Measurements from ENCODE around the gene SELL. TPM values are rescaled to one million over a fixed set of nuclear protein-coding genes. Genes with fewer than 3 reads are reported as not detected.

The SELL gene
- total RNA-seq, 1 experiment from 2014 or later = not detected

GRCh38 chr1:169750041-169750440 lies 38.6 kb upstream of the SELL start:
- ChIA-PET POLR2A (ENCODE audit: low non-redundant PET) (no interaction called here), CTCF (no interaction called here)
- DNase-seq (ENCODE audit: low spot score) = no peak

GRCh38 chr1:169746550-169746949 lies 35.1 kb upstream of the SELL start:
- intact Hi-C loops (cut with micrococcal nuclease; ENCODE audit: unreplicated experiment) = no loop called here
- no TSS peak for BruUV-seq (replicated peaks)
- peaks cover 3% of the 10 kb centered on the region for H3K4me1 ChIP-seq (ENCODE audit: insufficient read depth, low read length, poor library complexity, severe bottlenecking)
- no peak overlapping the region for H3K4me3 ChIP-seq (ENCODE audit: low read depth, low read length, poor library complexity, severe bottlenecking)
- no peaks in the 10 kb centered on the region for H3K36me3 ChIP-seq (ENCODE audit: insufficient read depth, low read length, poor library complexity, severe bottlenecking)
- DNase-seq (ENCODE audit: low spot score) = peak; percentile 24
- ChIA-PET POLR2A (ENCODE audit: low non-redundant PET) (no interaction called here), CTCF (no interaction called here)
- no peaks in the 10 kb centered on the region for H3K9me3 ChIP-seq (ENCODE audit: low read depth, low read length, poor library complexity, severe bottlenecking)
- TF ChIP-seq, protein P1, sequence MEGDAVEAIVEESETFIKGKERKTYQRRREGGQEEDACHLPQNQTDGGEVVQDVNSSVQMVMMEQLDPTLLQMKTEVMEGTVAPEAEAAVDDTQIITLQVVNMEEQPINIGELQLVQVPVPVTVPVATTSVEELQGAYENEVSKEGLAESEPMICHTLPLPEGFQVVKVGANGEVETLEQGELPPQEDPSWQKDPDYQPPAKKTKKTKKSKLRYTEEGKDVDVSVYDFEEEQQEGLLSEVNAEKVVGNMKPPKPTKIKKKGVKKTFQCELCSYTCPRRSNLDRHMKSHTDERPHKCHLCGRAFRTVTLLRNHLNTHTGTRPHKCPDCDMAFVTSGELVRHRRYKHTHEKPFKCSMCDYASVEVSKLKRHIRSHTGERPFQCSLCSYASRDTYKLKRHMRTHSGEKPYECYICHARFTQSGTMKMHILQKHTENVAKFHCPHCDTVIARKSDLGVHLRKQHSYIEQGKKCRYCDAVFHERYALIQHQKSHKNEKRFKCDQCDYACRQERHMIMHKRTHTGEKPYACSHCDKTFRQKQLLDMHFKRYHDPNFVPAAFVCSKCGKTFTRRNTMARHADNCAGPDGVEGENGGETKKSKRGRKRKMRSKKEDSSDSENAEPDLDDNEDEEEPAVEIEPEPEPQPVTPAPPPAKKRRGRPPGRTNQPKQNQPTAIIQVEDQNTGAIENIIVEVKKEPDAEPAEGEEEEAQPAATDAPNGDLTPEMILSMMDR (conservative IDR thresholded peaks at IDR 0.05; ENCODE audit: low read depth, low read length) = no peak
- TF ChIP-seq EZH2 (IDR thresholded peaks at IDR 0.05; ENCODE audit: borderline replicate concordance, low read depth, low read length, poor library complexity, severe bottlenecking) = no peak
- no peak overlapping the region for H3K27ac ChIP-seq (ENCODE audit: low read depth, low read length, poor library complexity, severe bottlenecking)
- H3K27me3 ChIP-seq (replicated peaks; ENCODE audit: insufficient read depth, low read depth, low read length, poor library complexity) = no peaks in the 10 kb centered on the region

More at GRCh38 chr1:169750041-169750440, 38.6 kb upstream of the SELL start:
- Histone ChIP-seq H3K9me3 (ENCODE audit: low read depth, low read length, poor library complexity, severe bottlenecking) (no peaks in the 10 kb centered on the region), H3K4me1 (ENCODE audit: insufficient read depth, low read length, poor library complexity, severe bottlenecking) (no peaks in the 10 kb centered on the region), H3K4me3 (ENCODE audit: low read depth, low read length, poor library complexity, severe bottlenecking) (no peak overlapping the region), H3K36me3 (ENCODE audit: insufficient read depth, low read length, poor library complexity, severe bottlenecking) (no peaks in the 10 kb centered on the region), H3K27me3 (replicated peaks; ENCODE audit: insufficient read depth, low read depth, low read length, poor library complexity) (no peaks in the 10 kb centered on the region), H3K27ac (ENCODE audit: low read depth, low read length, poor library complexity, severe bottlenecking) (no peak overlapping the region)
- intact Hi-C loops (cut with micrococcal nuclease; ENCODE audit: unreplicated experiment) = no loop called here
- no TSS peak for BruUV-seq (replicated peaks)
- no peak for TF ChIP-seq EZH2 (IDR thresholded peaks at IDR 0.05; ENCODE audit: borderline replicate concordance, low read depth, low read length, poor library complexity, severe bottlenecking)
- TF ChIP-seq, protein P1 (conservative IDR thresholded peaks at IDR 0.05; ENCODE audit: low read depth, low read length) = no peak

GRCh38 chr1:169745015-169745861 lies 33.8 kb upstream of the SELL start:
- TF ChIP-seq, protein P1 (conservative IDR thresholded peaks at IDR 0.05; ENCODE audit: low read depth, low read length) = no peak
- TF ChIP-seq EZH2 (IDR thresholded peaks at IDR 0.05; ENCODE audit: borderline replicate concordance, low read depth, low read length, poor library complexity, severe bottlenecking) = no peak
- Histone ChIP-seq H3K4me3 (ENCODE audit: low read depth, low read length, poor library complexity, severe bottlenecking) (no peak overlapping the region), H3K27ac (ENCODE audit: low read depth, low read length, poor library complexity, severe bottlenecking) (no peak overlapping the region), H3K36me3 (ENCODE audit: insufficient read depth, low read length, poor library complexity, severe bottlenecking) (no peaks in the 10 kb centered on the region), H3K9me3 (ENCODE audit: low read depth, low read length, poor library complexity, severe bottlenecking) (no peaks in the 10 kb centered on the region), H3K4me1 (ENCODE audit: insufficient read depth, low read length, poor library complexity, severe bottlenecking) (peaks cover 11% of the 10 kb centered on the region), H3K27me3 (replicated peaks; ENCODE audit: insufficient read depth, low read depth, low read length, poor library complexity) (no peaks in the 10 kb centered on the region)
- POLR2A ChIA-PET (ENCODE audit: low non-redundant PET) = no interaction called here
- intact Hi-C loops (cut with micrococcal nuclease; ENCODE audit: unreplicated experiment) = no loop called here
- CTCF ChIA-PET = no interaction called here
- BruUV-seq (replicated peaks) = no TSS peak
- DNase-seq (ENCODE audit: low spot score) = no peak
